Activated gamma-delta T cell treated with anti-CD3 and anti-CD28 coated beads, Interleukin-2, amount 50 U/mL, for 16 hours (primary cell): ENCODE results near the gene ERFL.
"Not testable (repeated sequence)": the region's sequence is repeated elsewhere in the genome, so short reads cannot be mapped to it uniquely, and the experiment has no call there.

ENCODE experiments used
- DNase-seq: peaks from one replicate; pipeline ENCODE4 v3.0.0-alpha.2; 2020; ENCODE audit warnings: low read depth

ERFL gene

GRCh38 chr19:41926763-41927496 is 1.3 kb downstream of the ERFL start:
- DNase-seq = no peak

DNA sequence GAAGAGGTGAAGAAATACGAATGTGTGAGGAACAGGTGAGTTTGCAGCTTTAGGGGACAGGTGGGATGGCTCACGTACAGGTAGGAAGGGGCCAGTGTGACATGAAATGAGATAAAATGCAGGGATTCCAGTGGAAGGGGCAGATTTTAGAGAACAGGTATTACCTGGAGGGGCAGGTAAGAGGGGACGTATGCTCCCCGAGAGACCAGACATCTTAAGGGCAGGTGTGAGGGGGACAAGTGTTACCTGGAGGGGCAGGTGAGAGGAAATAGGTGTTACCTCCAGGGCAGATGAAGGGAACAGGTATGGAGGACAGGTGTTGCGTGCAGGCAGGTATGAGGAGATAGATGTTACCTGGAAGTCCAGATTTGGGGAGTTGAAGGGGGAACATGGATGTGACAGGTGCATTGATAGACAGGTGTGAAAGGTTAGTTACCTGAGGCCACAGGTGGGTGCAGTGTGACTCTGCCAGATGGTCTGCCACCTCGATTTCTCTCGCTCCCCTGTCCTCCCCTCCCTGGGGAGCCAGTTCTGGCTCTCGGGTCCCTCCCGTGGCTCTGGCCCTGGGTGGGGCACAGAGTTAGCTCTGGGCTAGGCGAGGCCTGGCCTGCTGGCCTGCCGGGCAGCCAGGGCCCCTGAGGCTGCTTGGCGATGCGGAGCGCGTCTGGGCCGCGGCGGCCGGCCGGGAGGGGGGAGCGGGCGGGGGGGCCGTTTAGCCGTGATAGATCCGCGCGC is 2.1 kb downstream of the ERFL start:
- no peak for DNase-seq

GRCh38 chr19:41925208-41926003 is 2.8 kb downstream of the ERFL start:
- DNase-seq = no peak

GRCh38 chr19:41924151-41925145 is 3.8 kb downstream of the ERFL start:
- no peak for DNase-seq

DNA sequence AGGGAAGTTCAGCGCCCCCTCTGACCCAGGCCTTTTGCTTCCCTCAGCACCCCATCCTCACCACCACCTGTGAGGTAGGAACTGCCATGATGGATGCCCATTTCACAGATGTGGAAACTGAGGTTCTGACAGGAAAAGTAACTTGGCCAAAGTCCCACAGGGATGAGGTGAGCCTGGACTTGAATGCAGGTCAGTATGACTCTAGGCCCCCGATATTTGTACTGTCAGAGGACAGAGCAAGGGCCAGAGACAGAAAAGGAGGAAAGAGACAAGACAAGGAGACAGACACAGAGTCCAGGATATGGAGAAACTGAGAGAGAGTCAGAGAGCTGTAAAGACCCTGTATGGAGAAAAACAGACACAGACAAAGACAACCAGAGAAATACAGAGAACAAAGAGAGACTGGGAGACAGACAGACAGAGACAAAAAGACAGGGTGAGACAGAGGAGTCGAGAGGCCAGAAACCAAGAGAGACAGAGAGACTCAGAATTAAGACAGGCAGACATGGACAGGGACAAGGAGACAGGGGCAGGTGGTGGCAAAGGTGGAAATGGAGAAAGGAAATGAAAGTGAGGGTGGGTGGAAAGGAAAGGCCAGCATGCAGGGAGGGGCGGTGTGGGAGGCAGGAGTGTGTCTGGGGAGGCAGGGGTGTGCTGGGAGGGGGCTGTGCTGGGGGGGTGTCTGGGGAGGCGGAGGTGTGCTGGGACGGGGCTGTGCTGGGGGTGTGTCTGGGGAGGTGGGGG is 5.0 kb downstream of the ERFL start:
- no peak for DNase-seq

GRCh38 chr19:41922585-41922984 is 5.7 kb downstream of the ERFL start:
- DNase-seq = no peak

GRCh38 chr19:41921577-41922576 is 6.4 kb downstream of the ERFL start:
- no peak for DNase-seq

DNA sequence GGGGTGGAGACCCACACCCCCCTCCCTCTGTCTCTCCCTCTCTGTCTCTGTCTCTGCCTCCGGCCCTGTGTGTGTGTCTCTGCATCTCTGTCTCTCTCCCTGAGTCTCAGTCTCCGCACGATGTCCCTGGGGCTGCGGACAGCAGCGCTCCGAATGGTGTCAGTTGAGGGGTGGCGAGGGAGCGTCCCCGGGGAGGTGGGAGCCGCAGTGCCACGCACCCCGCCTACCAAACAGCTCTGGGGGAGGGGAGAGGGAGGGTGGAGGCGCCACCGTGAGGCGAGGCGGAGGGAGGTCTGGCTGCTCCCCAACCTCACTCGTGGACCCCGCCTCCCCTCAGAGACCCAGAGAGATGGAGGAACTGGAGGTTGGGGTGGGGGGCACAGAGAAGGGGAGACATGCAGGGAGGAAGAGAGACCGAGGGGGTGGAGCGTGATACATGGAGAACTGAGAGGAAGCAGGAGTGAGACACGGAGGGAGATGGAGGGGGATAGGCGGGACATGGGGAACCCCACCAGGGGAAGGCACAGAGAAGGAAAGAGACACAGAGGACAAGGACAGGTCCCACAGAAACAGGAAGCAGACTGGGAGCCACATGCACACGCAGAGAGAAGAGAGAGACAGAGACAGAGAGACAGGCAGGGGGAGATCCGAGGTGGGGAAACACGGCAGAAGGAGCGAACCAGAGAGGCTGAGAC is 7.2 kb downstream of the ERFL start:
- no peak for DNase-seq

GRCh38 chr19:41919948-41920712 is 8.1 kb downstream of the ERFL start:
- DNase-seq = no peak

DNA sequence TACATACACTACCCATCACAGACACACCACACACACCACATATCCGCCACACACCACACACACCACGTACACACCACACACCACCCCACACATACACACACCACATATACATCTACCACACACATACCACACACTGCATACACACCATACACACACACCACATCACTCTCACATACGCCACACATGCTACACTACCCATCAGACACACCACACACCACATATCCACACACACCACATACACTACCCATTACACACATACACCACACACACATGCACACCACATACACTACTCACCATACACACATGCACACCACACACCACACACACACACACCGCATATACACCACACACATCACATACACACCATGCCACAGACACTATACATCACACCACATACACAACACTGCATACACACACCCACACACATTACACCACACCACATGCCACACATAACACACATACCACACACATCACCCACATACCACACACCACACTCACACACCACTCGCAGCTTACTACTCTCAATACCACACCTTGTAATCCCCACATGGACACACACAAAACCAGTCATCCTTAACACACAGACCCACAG is 9.5 kb downstream of the ERFL start:
- no peak for DNase-seq

- no peak for DNase-seq
These were observed 10.2 kb downstream of the ERFL start for GRCh38 chr19:41918095-41918494.

DNA sequence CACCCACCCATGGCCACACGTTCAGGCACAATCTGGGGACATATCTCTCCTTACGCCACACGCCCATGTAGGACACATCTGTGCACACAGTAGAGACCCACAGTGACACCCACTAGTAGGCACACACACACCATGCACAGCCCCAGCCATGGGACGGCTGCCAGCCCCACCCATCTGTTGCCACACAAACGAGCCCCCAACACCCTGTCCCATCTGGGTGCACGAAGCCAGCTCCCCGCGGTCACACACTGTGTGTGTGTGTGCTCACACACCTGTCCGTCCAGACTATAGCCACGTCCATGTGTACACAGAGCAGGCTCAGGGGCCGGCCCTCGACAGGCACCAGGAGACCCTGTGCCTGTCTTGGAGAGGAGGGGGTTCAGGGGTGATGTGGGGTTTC is 10.6 kb downstream of the ERFL start:
- DNase-seq = no peak

DNA sequence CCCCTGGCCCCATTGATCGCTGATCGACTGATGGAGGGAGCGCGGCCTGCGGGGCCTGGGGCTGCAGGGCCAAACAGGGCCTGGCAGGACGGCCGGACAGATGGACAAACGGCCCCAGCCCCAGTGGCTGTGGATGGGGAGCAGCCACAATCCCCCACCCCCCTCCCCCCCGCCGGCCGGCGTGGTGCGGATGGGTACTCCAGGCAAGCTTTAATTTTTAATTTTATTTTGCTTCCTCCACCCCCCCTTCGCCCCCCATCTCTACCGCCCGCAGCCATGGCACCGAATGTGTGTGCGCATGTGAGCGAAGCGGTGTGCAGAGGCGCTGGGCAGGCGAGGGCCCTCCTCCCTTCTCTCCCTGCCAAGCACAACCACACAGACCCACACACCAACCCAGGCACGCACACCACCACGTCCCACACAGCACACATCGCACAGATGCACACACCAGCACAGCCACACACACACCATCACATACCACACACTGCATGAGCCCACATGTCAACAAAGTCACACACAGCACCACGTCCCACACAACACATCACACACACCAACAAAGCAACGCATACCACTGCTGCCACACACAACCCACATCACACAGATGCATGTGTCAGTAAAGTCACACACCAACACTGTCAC is 12.4 kb downstream of the ERFL start:
- no peak for DNase-seq

- no peak for DNase-seq
These were observed 13.1 kb downstream of the ERFL start for GRCh38 chr19:41915021-41915775.

DNA sequence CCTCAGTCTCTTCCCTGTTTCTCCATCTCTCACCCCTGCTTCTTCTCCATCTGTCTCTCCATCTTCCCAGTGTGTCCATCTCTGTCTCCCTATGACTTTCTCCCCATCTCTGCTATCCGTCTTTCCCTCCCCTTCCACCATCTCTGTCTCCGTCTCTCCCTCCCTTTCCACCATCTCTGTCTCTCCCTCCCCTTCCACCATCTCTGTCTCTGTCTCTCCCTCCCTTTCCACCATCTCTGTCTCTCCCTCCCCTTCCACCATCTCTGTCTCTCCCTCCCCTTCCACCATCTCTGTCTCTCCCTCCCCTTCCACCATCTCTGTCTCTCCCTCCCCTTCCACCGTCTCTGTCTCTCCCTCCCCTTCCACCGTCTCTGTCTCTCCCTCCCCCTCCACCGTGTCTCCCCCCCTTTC is 13.8 kb downstream of the ERFL start:
- not testable (repeated sequence) for DNase-seq
